GM13977 (cell line): ENCODE results near the gene RPS6KC1.
"Not testable (repeated sequence)": the region's sequence is repeated elsewhere in the genome, so short reads cannot be mapped to it uniquely, and the experiment has no call there.

ENCODE experiments used
- DNase-seq: peaks from one replicate; pipeline ENCODE4 v3.0.0; 2012; ENCODE audit warnings: low spot score
- CTCF ChIP-seq: IDR thresholded peaks from 2 replicates; pipeline ENCODE4 v1.5.1; 2012; ENCODE audit warnings: mild to moderate bottlenecking, control low read depth; ENCODE audit not compliant: insufficient read depth; ENCODE audit errors: extremely low read depth, missing control alignments
- in situ Hi-C: fragments of 300-500 bp; cut with MboI; formaldehyde crosslinking; loops from one replicate; pipeline ENCODE4 v1.12.0; 2022; ENCODE audit warnings: low sequenced_read_pairs, low pct_unique_long_range_greater_than_20kb, mixed read lengths, inconsistent platforms; ENCODE audit not compliant: unreplicated experiment

The RPS6KC1 gene

GRCh38 chr1:213041443-213041842, 9.6 kb upstream of the RPS6KC1 start:
- DNase-seq = no peak
- TF ChIP-seq CTCF = no peak
- in situ Hi-C loops = no loop called here

GRCh38 chr1:213045321-213046226, 5.5 kb upstream of the RPS6KC1 start:
- in situ Hi-C loops, DNase-seq: not testable (repeated sequence)

- no peak for TF ChIP-seq CTCF
- in situ Hi-C loops = no loop called here
- DNase-seq = no peak
Measured at GRCh38 chr1:213049232-213049631, 1.8 kb upstream of the RPS6KC1 start.

- TF ChIP-seq CTCF = no peak
- in situ Hi-C loops = no loop called here
- DNase-seq = peak; percentile 29
Measured at GRCh38 chr1:213050745-213051126, 305 bp upstream of the RPS6KC1 start.

GRCh38 chr1:213051881-213052202, 801 bp downstream of the RPS6KC1 start:
- TF ChIP-seq CTCF = no peak
- in situ Hi-C loops = no loop called here
- peak; percentile 22 for DNase-seq

GRCh38 chr1:213053455-213053854, 2.4 kb downstream of the RPS6KC1 start:
- TF ChIP-seq CTCF = no peak
- in situ Hi-C loops = no loop called here
- no peak for DNase-seq

GRCh38 chr1:213054142-213054541, 3.1 kb downstream of the RPS6KC1 start:
- DNase-seq = no peak
- in situ Hi-C loops = no loop called here
- TF ChIP-seq CTCF = no peak
